SH-SY5Y (cell line): ENCODE measurements around the gene IFT122.

ENCODE experiments used
- GATA2 ChIP-seq: IDR thresholded peaks from 2 replicates; pipeline ENCODE4 v1.6.1; 2011; ENCODE audit warnings: mild to moderate bottlenecking, low read depth, low read length
- GATA3 ChIP-seq: IDR thresholded peaks from 2 replicates; pipeline ENCODE4 v1.6.1; 2011; ENCODE audit warnings: low read depth, mild to moderate bottlenecking, low read length, moderate library complexity

DNA sequence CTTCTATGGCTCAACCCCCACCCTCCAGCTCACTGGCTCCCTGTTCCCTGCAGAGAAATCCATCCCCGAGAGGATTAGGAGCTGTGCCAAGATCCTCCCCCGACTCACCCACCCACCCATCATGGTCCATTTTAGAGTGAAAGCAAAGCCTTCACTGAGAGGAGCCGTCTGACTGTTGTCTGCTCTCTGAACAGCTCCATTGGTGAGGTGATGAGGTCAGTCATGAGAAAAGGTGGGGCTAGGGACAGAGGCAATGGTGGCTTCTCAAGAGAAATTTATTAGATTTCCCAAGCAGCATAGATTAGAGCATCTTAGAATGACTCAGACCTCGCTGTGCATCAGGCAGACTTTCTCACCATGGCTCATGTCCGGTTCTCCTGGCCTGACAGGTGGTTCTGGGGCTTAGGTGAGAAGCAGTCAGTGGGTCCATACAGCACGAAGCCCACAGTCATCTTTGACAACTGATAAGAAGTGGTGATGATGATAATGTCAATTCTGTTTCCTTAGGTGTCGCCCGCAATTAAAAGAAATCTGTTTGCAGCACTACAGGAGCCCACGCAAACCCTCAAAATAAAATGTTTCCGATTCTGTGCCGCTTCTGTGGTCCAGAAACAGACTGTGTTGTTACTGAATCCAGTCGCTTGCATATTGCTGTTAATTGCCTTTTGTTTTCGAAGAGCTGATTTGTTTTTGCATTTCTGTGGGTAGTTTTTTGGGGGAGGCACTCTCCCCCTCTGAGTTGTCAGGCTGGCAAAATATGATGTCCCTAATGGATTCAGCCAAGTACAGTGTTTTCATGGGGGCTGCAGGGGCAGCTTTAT is 63.7 kb downstream of the IFT122 start:
- TF ChIP-seq GATA2 (no peak), GATA3 (no peak)
